IPS-15b (cell line): ENCODE data around the gene MSI2.

Experiments
- H3K27me3 ChIP-seq: one replicate; pipeline ENCODE4 v1.6.1; 2013; ENCODE audit warnings: low read length; ENCODE audit not compliant: control insufficient read depth, insufficient read depth
- H3K36me3 ChIP-seq: one replicate; pipeline ENCODE4 v1.6.1; 2013; ENCODE audit warnings: low read length; ENCODE audit not compliant: control insufficient read depth, insufficient read depth
- H3K4me1 ChIP-seq: one replicate; pipeline ENCODE4 v1.6.1; 2013; ENCODE audit warnings: mild to moderate bottlenecking, low read length; ENCODE audit not compliant: control insufficient read depth, insufficient read depth
- H3K4me3 ChIP-seq: one replicate; pipeline ENCODE4 v1.5.1; 2013; ENCODE audit warnings: low read depth, low read length
- H3K9ac ChIP-seq: one replicate; pipeline ENCODE4 v1.6.1; 2013; ENCODE audit warnings: low read depth, mild to moderate bottlenecking, low read length
- H3K9me3 ChIP-seq: one replicate; pipeline ENCODE4 v1.6.1; 2013; ENCODE audit warnings: mild to moderate bottlenecking, low read length; ENCODE audit not compliant: control insufficient read depth, insufficient read depth

Gene MSI2

GRCh38 chr17:57247913-57248312 lies 8.4 kb upstream of the MSI2 start:
- no peaks in the 10 kb centered on the region for H3K27me3 ChIP-seq
- no peak overlapping the region for H3K9ac ChIP-seq
- H3K36me3 ChIP-seq, result no peaks in the 10 kb centered on the region
- H3K4me1 ChIP-seq, result no peaks in the 10 kb centered on the region
- no peak overlapping the region for H3K4me3 ChIP-seq
- H3K9me3 ChIP-seq, result no peaks in the 10 kb centered on the region

DNA sequence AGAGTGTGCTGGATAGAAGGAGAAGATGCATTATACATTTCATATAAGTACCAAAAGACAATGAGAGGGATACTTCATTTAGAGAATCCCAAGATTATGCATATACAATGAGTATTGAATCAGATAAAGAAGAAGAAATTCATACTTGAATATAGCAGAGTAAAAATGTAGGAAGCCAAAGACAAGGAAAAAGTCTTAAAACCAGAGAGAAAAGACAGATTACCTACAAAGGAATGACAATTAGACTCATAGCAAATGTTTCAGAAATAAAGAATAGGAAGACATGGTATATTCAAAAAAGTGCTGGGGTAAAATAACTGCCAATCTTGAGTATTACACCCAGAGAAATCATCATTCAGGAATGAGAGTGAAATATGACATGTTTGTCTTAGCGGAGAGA lies 6.8 kb upstream of the MSI2 start:
- Histone ChIP-seq H3K4me1 (peaks cover 3% of the 10 kb centered on the region), H3K4me3 (no peak overlapping the region), H3K9me3 (no peaks in the 10 kb centered on the region), H3K36me3 (no peaks in the 10 kb centered on the region), H3K9ac (no peak overlapping the region), H3K27me3 (peaks cover 4% of the 10 kb centered on the region)

DNA sequence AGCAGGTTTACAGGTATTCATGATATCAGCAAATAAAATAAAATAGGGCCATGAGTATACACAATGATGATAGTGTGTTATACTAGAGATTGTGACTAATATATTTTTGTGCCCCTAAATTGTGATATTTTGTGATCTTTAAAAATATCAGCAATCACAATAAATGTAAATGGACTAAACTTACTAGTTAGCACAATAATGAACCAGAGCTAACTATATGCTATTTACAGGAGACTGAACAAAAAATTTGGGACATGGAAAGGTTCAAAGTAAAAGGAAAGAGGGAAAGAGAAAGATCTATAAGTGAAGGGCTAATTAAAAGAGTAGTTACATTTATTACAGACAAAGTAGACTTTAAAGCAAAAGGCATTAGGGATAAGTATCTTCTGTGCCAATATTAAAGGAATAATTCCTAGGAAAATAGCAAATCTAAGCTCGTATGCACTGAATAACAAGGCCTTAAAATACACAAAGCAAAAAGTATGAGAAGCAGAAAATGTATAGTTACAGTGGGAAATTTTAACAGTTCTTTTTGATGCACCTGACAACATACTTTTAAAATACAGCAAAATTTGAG lies 5.0 kb upstream of the MSI2 start:
- no peak overlapping the region for H3K9ac ChIP-seq
- H3K27me3 ChIP-seq, result peaks cover 15% of the 10 kb centered on the region
- no peak overlapping the region for H3K4me3 ChIP-seq
- H3K9me3 ChIP-seq, result no peaks in the 10 kb centered on the region
- peaks cover 3% of the 10 kb centered on the region for H3K4me1 ChIP-seq
- no peaks in the 10 kb centered on the region for H3K36me3 ChIP-seq

DNA sequence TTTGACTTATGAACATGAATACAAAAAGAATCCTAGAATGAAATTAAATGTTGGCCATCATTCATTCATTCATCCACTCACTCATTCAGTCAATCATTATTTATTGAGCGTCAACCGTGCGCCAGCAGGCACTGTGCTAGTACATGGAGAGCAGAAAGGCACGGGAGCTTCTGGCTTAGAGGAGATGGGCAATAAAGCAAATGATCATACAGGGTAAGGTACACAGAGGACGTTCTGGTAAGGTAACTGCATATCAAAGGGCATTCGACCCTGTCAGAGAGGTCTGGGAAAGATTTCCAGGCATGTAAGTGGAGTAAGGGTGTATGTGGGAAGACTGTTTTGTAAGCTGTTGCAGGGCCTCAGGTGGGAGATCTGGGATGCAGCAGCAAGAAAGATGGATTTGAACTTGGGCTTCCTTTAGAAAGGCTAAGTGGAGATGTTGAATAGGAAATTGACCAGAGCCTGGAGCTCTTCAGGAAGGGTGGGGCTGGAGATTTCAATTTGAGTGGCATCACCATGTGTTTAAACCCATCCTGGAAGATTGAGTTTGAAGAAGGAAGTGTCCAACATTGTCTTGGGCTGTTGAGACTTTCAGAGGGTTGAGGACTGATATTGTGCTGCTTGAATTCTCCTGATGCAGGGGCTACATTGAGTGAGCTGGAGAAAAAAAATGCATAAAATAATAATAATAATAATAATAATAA lies 2.8 kb upstream of the MSI2 start:
- Histone ChIP-seq H3K4me3 (no peak overlapping the region), H3K27me3 (peaks cover 16% of the 10 kb centered on the region), H3K4me1 (peaks cover 3% of the 10 kb centered on the region), H3K9ac (no peak overlapping the region), H3K9me3 (no peaks in the 10 kb centered on the region), H3K36me3 (no peaks in the 10 kb centered on the region)

DNA sequence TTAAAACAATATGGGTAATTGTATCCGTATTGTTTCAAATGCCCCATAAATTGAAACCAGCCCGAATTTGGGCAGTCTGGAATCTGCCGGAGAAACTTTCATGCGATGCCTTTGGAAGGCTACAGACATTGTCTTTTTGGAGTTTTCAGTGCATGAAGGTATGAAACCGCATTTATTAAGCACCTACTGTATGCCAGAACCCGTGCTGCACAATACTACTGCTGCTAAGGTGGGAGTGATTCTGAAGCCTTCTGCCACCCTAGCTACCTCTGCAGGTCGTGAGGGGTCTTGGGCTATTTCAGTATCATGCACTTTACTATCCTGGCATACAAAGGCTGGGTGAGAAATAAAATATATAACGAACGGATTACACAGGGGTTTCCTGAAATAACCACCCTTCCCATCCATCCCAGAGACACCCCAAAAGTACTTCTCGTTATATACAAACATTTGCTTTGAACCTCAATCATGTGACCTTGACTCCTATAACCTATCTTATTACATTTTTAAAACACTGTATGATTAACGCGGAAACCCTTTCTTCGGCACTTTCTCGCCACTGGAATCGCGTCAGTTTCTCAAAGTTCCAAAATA lies 1.0 kb upstream of the MSI2 start:
- Histone ChIP-seq H3K4me3 (peak overlapping the region; percentile 73), H3K36me3 (no peaks in the 10 kb centered on the region), H3K9me3 (no peaks in the 10 kb centered on the region), H3K27me3 (peaks cover 23% of the 10 kb centered on the region), H3K4me1 (peaks cover 11% of the 10 kb centered on the region), H3K9ac (peak overlapping the region; percentile 12)

GRCh38 chr17:57256708-57257112 lies 387 bp downstream of the MSI2 start:
- peak overlapping the region; percentile 76 for H3K4me3 ChIP-seq
- H3K4me1 ChIP-seq, result peaks cover 21% of the 10 kb centered on the region
- H3K27me3 ChIP-seq, result peaks cover 26% of the 10 kb centered on the region
- no peak overlapping the region for H3K9ac ChIP-seq
- no peaks in the 10 kb centered on the region for H3K9me3 ChIP-seq
- H3K36me3 ChIP-seq, result no peaks in the 10 kb centered on the region

GRCh38 chr17:57257195-57257894 lies 1.0 kb downstream of the MSI2 start:
- peaks cover 4% of the 10 kb centered on the region for H3K36me3 ChIP-seq

GRCh38 chr17:57257895-57258851 lies 1.9 kb downstream of the MSI2 start:
- H3K36me3 ChIP-seq, result peaks cover 5% of the 10 kb centered on the region
- peak overlapping the region; percentile 76 for H3K4me3 ChIP-seq
- H3K27me3 ChIP-seq, result peaks cover 26% of the 10 kb centered on the region
- H3K9me3 ChIP-seq, result no peaks in the 10 kb centered on the region
- peaks cover 21% of the 10 kb centered on the region for H3K4me1 ChIP-seq
- H3K9ac ChIP-seq, result peak overlapping the region; percentile 49

More at GRCh38 chr17:57257195-57257894, 1.0 kb downstream of the MSI2 start:
- Histone ChIP-seq H3K4me3 (peak overlapping the region; percentile 76), H3K4me1 (peaks cover 21% of the 10 kb centered on the region), H3K9me3 (no peaks in the 10 kb centered on the region), H3K9ac (peak overlapping the region; percentile 49), H3K27me3 (peaks cover 26% of the 10 kb centered on the region)

- H3K4me3 ChIP-seq, result peak overlapping the region; percentile 76
- H3K27me3 ChIP-seq, result peaks cover 24% of the 10 kb centered on the region
- H3K4me1 ChIP-seq, result peaks cover 18% of the 10 kb centered on the region
- H3K9ac ChIP-seq, result no peak overlapping the region
- peaks cover 5% of the 10 kb centered on the region for H3K36me3 ChIP-seq
- no peaks in the 10 kb centered on the region for H3K9me3 ChIP-seq
Measured at GRCh38 chr17:57259306-57259705, 3.0 kb downstream of the MSI2 start.

DNA sequence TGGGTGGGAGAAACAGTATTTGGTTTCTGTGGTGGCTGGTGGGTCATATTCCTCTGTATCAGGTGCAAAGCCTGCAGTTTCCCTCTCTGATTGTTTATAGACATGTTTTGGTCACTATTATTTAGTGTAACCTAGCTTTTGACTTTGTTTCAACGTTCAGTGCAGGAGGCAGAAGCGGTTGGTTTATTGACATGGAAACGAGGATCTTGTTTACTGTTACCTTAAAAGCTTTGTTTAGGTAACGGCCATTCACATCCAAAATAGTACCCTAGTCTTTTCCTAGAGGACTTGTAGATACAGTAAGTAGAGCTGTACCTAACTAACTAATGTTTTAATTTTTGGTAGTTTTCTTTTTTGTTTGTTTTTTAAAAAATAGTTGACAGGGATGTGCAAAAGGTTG lies 3.5 kb downstream of the MSI2 start:
- H3K4me3 ChIP-seq, result peak overlapping the region; percentile 30
- H3K4me1 ChIP-seq, result peaks cover 18% of the 10 kb centered on the region
- no peak overlapping the region for H3K9ac ChIP-seq
- no peaks in the 10 kb centered on the region for H3K9me3 ChIP-seq
- H3K27me3 ChIP-seq, result peaks cover 19% of the 10 kb centered on the region
- H3K36me3 ChIP-seq, result peaks cover 5% of the 10 kb centered on the region
